GM21529 (cell line): ENCODE results near the gene SH3TC1.

Experiments used
- ATAC-seq: cut with Tn5 transposase; IDR thresholded peaks from one replicate; pipeline ENCODE4 v1.9.1; 2021; ENCODE audit not compliant: unreplicated experiment

The SH3TC1 gene

DNA sequence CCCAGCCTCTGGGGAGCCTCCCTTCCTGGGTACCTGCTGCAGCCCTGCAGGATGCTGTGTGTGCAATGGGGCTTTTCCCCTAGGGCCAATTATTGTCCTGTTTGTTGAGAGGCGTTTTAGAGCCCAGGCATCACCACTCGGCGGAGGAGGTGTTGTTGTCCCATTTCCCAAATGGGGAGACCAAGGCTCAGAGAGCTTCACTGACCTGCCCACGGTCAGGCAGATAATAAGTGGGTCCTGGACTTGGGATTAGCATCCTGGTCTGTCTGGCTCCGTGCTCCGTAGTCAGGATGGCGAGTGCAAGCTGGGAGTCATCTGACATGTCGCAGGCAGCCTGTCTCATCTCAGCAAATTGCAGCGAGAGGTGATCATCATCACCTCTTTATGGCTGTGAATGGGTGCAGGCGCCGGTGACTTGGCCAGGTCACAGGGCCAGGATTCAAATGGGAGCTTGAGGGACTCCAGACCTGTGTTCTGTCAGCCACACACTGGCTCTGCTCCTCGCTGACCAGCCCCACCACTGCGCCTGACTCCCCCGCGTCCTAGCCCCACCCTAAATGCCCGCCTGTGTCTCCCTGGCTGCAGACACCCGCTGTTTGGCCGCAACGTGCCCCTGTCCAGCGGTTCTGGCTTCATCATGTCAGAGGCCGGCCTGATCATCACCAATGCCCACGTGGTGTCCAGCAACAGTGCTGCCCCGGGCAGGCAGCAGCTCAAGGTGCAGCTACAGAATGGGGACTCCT, 87.1 kb downstream of the SH3TC1 start:
- ATAC-seq = no peak

DNA sequence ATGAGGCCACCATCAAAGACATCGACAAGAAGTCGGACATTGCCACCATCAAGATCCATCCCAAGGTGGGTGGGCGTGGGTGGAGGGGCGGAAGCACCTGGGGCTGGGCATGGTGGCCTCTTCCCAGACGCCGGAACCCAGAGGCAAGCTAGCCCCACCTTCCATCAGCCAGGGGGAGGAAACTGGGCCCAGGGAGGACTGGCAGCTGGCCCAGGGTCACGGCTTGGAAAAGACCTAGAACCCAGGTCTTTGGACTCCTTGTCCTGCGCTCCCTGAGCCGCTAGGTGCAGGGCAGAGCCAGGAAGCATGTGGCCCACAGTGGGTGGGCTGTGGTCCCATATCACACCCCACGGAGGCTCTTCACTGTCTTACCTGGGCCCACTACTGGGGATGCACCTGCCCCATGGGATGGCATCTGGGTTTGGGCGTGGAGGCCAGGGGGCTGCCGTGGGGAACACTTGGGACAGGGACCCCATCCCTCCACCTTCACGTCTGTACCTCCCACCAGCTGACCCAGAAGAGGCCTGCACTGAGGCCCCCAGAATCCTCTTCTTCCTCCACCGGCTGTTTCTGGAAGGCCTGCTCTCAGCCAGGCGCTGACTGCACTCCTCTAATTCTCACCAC, 87.7 kb downstream of the SH3TC1 start:
- ATAC-seq = no peak

DNA sequence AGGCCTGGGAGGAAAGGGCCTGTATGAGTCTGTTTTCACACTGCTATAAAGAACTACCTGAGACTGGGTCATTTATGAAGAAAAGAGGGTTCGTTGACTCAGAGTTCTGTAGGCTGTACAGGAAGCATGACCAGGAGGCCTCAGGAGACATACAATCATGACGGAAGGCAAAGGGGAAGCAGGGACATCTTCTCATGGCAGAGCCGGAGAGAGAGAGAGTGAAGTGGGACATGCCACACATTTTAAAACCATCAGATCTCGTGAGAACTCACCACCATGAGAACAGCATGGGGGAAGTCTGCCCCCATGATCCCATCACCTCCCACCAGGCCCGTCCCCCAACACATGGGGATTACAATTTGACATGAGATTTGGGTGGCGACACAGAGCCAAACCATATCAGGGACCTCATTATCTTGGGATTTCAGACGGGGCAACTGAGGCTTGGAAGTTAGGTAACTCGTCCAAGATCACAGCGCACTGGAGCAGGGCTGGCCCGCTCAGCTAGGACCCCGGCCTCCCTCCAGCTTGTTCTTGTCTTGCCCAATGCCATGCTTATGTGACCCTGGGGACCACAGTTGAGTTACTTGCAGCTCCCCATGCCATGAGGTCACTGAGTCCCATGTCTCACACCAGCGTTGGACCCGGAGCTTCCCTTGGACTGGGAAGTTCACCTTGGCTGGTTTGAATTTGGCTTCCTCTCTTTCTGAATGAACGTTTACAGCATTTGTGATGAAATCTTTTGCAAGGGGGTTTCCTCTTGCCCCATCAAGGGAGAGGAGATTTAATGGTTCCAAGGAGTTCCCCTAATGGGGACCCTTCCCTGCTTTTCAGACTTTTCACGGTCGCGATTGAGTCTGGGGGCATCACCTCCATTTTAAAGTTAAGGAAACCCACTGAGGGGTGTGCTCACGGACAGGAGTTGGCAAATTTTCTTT, 88.5 kb downstream of the SH3TC1 start:
- no peak for ATAC-seq

DNA sequence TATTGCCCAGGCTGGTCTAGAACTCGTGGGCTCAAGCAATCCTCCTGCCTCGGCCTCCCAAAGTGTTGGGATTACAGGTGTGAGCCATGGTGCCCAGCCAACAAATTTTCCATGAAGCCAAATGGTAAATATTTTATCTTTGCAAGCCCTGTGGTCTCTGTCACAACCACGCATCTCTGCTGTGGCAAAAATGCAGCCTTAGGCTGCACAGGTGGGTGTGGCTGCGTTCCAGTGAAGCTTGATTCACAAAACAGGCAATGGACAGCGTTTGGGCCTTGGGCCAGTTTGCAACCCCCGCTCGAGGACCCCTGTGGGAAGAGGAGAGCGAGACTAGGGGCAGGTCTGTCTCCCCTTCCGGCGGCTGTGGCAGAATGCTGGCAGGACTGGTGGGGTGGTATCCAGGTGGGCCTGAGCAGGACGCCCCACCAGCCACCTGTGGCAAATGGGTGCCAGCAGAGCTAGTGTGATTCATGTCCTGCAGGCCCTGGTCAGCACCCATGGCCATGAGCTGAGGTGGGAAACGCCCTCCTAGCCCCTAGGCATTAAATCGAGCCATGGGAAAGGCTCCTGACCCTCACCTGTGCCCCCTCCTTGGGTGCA, 90.2 kb downstream of the SH3TC1 start:
- ATAC-seq = no peak

DNA sequence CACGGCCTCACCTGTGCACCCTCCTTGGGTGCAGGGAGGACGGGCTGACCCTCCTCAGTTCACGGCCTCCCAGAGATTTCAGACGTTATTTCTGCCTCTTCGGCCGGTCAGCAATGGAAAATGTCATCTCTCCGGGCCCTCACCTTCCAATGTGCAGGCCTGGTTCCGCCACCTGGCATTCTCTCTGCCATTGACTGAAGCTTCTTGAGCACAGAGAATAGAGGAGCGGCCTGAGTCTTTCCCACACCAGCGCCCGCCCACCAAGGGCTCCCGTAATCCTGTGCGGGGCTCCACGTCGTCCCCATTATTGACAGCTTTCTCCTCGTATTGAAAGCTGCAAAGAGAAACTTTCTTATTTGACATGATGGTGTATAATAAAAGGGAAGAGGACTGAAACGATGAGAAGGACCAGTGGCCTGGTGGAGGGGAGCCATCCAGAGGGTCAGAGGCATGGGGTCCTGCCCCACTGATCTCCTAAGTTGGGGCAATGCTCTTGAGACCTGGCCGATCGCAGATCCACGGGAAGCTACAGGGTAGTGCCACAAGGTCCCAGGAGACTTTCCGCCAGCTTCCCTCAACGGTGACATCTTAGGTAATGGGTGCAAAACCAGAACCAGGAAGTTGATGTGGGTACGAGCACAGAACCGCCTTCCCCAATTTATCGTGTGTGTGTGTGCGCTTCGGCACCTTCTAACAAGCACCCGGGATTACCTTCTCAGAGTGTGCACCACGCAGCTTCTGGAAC, 91.0 kb downstream of the SH3TC1 start:
- no peak for ATAC-seq

DNA sequence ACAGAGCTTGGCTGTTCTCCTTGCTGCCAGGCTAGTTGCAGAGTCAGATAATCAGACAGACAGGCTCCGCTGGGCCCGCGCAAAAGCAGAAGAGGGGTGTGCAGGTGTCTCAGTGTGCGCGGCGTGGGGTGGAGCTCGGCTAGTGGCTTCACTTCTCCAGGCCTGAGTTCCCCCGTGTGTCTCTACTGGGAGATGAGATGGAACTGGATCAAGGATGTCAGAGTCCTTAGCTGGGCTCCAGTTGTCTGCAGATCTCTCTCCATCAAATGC, 91.5 kb downstream of the SH3TC1 start:
- no peak for ATAC-seq
